Osteoblast (primary cell): ENCODE results near the gene GALNT10. TPM values are rescaled to one million over a fixed set of nuclear protein-coding genes. Genes with fewer than 3 reads are reported as not detected.

Experiments used
- DNase-seq: peaks from one replicate; pipeline ENCODE4 v3.0.0; 2011; ENCODE audit warnings: low spot score, mixed read lengths; ENCODE audit not compliant: insufficient read length; ENCODE audit errors: missing footprints
- H2AFZ ChIP-seq: 2 replicates; pipeline ENCODE4 v1.6.0; 2011; ENCODE audit warnings: mild to moderate bottlenecking, low read length
- H3K27ac ChIP-seq: 2 replicates; pipeline ENCODE4 v1.5.1; 2011; ENCODE audit warnings: mild to moderate bottlenecking, low read depth, low read length, moderate library complexity
- H3K27me3 ChIP-seq: 2 replicates; pipeline ENCODE4 v1.6.0; 2012; ENCODE audit warnings: mild to moderate bottlenecking, control low read depth, inconsistent platforms, low read length, moderate library complexity; ENCODE audit not compliant: insufficient read depth
- H3K36me3 ChIP-seq: 2 replicates; pipeline ENCODE4 v1.5.1; 2011; ENCODE audit warnings: mild to moderate bottlenecking, low read length, control low read depth, moderate library complexity; ENCODE audit not compliant: insufficient read depth
- H3K4me1 ChIP-seq: 2 replicates; pipeline ENCODE4 v1.5.1; 2011; ENCODE audit warnings: mild to moderate bottlenecking, low read length, control low read depth, moderate library complexity; ENCODE audit not compliant: insufficient read depth
- H3K4me2 ChIP-seq: 2 replicates; pipeline ENCODE4 v1.6.0; 2011; ENCODE audit warnings: mild to moderate bottlenecking, low read length; ENCODE audit not compliant: insufficient read depth
- H3K4me3 ChIP-seq: fragments of 200-600 bp; sonication (generic); 3 replicates; pipeline ENCODE4 v1.5.1; 2012; ENCODE audit warnings: mild to moderate bottlenecking, low read length, inconsistent platforms; ENCODE audit not compliant: insufficient read depth
- H3K79me2 ChIP-seq: 2 replicates; pipeline ENCODE4 v1.6.0; 2012; ENCODE audit warnings: mild to moderate bottlenecking, low read length, control low read depth, inconsistent platforms; ENCODE audit not compliant: insufficient read depth
- H3K9me3 ChIP-seq: 2 replicates; pipeline ENCODE4 v1.5.1; 2011; ENCODE audit warnings: low read depth, low read length, control low read depth
- H4K20me1 ChIP-seq: 2 replicates; pipeline ENCODE4 v1.6.0; 2012; ENCODE audit warnings: mild to moderate bottlenecking, low read length, control low read depth; ENCODE audit not compliant: insufficient read depth
- CTCF ChIP-seq: IDR thresholded peaks from 2 replicates; pipeline ENCODE4 v1.5.1; 2011; ENCODE audit warnings: mild to moderate bottlenecking, low read depth, low read length, moderate library complexity; ENCODE audit errors: extremely low read depth
- total RNA-seq: library from RNA; depleted of rRNA; stranded (reverse); fragments of >200 nt; gene quantifications from 2 replicates; pipeline ENCODE4 v1.2.3, GENCODE V29; 2012

Gene GALNT10
- total RNA-seq, 1 donor = 62.2 TPM

- no peaks in the 10 kb centered on the region for H3K9me3 ChIP-seq
- no peak for TF ChIP-seq CTCF
- H3K36me3 ChIP-seq = no peaks in the 10 kb centered on the region
- H3K27ac ChIP-seq = no peak overlapping the region
- H4K20me1 ChIP-seq = no peaks in the 10 kb centered on the region
- H3K27me3 ChIP-seq = no peaks in the 10 kb centered on the region
- DNase-seq = no peak
- no peak overlapping the region for H2AFZ ChIP-seq
- H3K79me2 ChIP-seq = no peaks in the 10 kb centered on the region
- peaks cover 58% of the 10 kb centered on the region for H3K4me1 ChIP-seq
- no peak overlapping the region for H3K4me2 ChIP-seq
- no peak overlapping the region for H3K4me3 ChIP-seq
Observed at GRCh38 chr5:154363411-154363810, 172.9 kb downstream of the GALNT10 start.

GRCh38 chr5:154364771-154365170 is 174.2 kb downstream of the GALNT10 start:
- no peak for TF ChIP-seq CTCF
- Histone ChIP-seq H3K4me2 (no peak overlapping the region), H3K79me2 (no peaks in the 10 kb centered on the region)

GRCh38 chr5:154365823-154366222 is 175.3 kb downstream of the GALNT10 start:
- no peak for DNase-seq
- Histone ChIP-seq H3K79me2 (no peaks in the 10 kb centered on the region), H3K4me1 (peaks cover 61% of the 10 kb centered on the region), H3K27me3 (no peaks in the 10 kb centered on the region), H3K9me3 (no peaks in the 10 kb centered on the region), H3K4me3 (no peak overlapping the region), H4K20me1 (no peaks in the 10 kb centered on the region), H3K4me2 (peak overlapping the region; percentile 20), H3K27ac (peak overlapping the region; percentile 90), H3K36me3 (no peaks in the 10 kb centered on the region), H2AFZ (no peak overlapping the region)
- no peak for TF ChIP-seq CTCF

More at GRCh38 chr5:154364771-154365170, 174.2 kb downstream of the GALNT10 start:
- peaks cover 58% of the 10 kb centered on the region for H3K4me1 ChIP-seq
- no peak for DNase-seq
- no peaks in the 10 kb centered on the region for H3K9me3 ChIP-seq
- H3K36me3 ChIP-seq = no peaks in the 10 kb centered on the region
- H3K27ac ChIP-seq = no peak overlapping the region
- H3K4me3 ChIP-seq = no peak overlapping the region
- no peaks in the 10 kb centered on the region for H4K20me1 ChIP-seq
- no peaks in the 10 kb centered on the region for H3K27me3 ChIP-seq
- H2AFZ ChIP-seq = no peak overlapping the region

- H3K9me3 ChIP-seq = no peaks in the 10 kb centered on the region
- no peaks in the 10 kb centered on the region for H3K27me3 ChIP-seq
- H2AFZ ChIP-seq = no peak overlapping the region
- H3K4me3 ChIP-seq = no peak overlapping the region
- H3K79me2 ChIP-seq = no peaks in the 10 kb centered on the region
- no peak for TF ChIP-seq CTCF
- H3K36me3 ChIP-seq = no peaks in the 10 kb centered on the region
- peaks cover 67% of the 10 kb centered on the region for H3K4me1 ChIP-seq
- no peaks in the 10 kb centered on the region for H4K20me1 ChIP-seq
- H3K4me2 ChIP-seq = no peak overlapping the region
- peak overlapping the region; percentile 90 for H3K27ac ChIP-seq
- no peak for DNase-seq
Observed at GRCh38 chr5:154366353-154366752, 175.8 kb downstream of the GALNT10 start.
